K562 (cell line): ENCODE data around the gene SLCO2B1. TPM values are rescaled to one million over a fixed set of nuclear protein-coding genes. Genes with fewer than 3 reads are reported as not detected.

ENCODE experiments used
- ATF1 ChIP-seq, 2 experiments: fragments of 450-650 bp in 1 of 2; IDR thresholded peaks; 2 replicates each; pipeline ENCODE4 v1.6.1; 2016; ENCODE audit warnings: missing compliant biosample characterization in 1 of 2, missing genetic modification characterization in 1 of 2
- HCFC1 ChIP-seq: IDR thresholded peaks from 2 replicates; pipeline ENCODE4 v1.6.1; 2012; ENCODE audit warnings: low read depth, low read length, improper control_type of control experiment
- HMG20B ChIP-seq: fragments of 250-450 bp; sonication (Bioruptor Pico); IDR thresholded peaks from 2 replicates; pipeline ENCODE4 v1.5.0; 2021; ENCODE audit warnings: mild to moderate bottlenecking
- HOXB6 ChIP-seq: fragments of 250-450 bp; sonication (Bioruptor Pico); IDR thresholded peaks from 2 replicates; pipeline ENCODE4 v1.5.1; 2022; ENCODE audit warnings: mild to moderate bottlenecking, borderline replicate concordance
- KLF6 ChIP-seq: fragments of 250-450 bp; sonication (Bioruptor Pico); IDR thresholded peaks from 2 replicates; pipeline ENCODE4 v1.4.0; 2020; ENCODE audit warnings: mild to moderate bottlenecking, moderate library complexity, borderline replicate concordance
- MCM5 ChIP-seq: fragments of 450-650 bp; IDR thresholded peaks from 2 replicates; pipeline ENCODE4 v1.6.1; 2016; ENCODE audit warnings: low read depth
- NCOA2 ChIP-seq, 2 experiments: fragments of 450-650 bp; IDR thresholded peaks; 2 replicates each; pipeline ENCODE4 v1.6.1; 2018; ENCODE audit warnings: mild to moderate bottlenecking in 2 of 2, moderate library complexity in 1 of 2; ENCODE audit not compliant: partially characterized antibody in 2 of 2
- RFX5 ChIP-seq: IDR thresholded peaks from 2 replicates; pipeline ENCODE4 v1.6.1; 2011; ENCODE audit warnings: low read depth, mild to moderate bottlenecking, improper control_type of control experiment, low read length
- SMARCE1 ChIP-seq: fragments of 450-650 bp; IDR thresholded peaks from 2 replicates; pipeline ENCODE4 v1.7.1; 2016; ENCODE audit warnings: mild to moderate bottlenecking
- SRSF1 ChIP-seq: fragments of 200-400 bp; formaldehyde crosslinking; IDR thresholded peaks from 2 replicates; pipeline ENCODE4 v1.6.1; 2017; ENCODE audit warnings: mild to moderate bottlenecking, low read depth, low read length, moderate library complexity
- ZKSCAN3 ChIP-seq: fragments of 250-450 bp; sonication (Bioruptor Pico); IDR thresholded peaks from 2 replicates; pipeline ENCODE4 v1.4.0; 2020
- ZNF143 ChIP-seq: sonication (generic); formaldehyde crosslinking; IDR thresholded peaks from 2 replicates; pipeline ENCODE4 v1.9.0; 2022; ENCODE audit warnings: mild to moderate bottlenecking, missing genetic modification reagents
- ZNF79 ChIP-seq: fragments of 250-450 bp; sonication (Bioruptor Pico); IDR thresholded peaks from 2 replicates; pipeline ENCODE4 v1.4.0; 2020; ENCODE audit warnings: low read depth, mild to moderate bottlenecking, moderate library complexity
- polyA plus RNA-seq, 8 experiments: library from polyadenylated mRNA; depleted of rRNA in 4 of 8; stranded (reverse) in 5 of 8; unstranded in 3 of 8; fragments of >200 nt; fragmentation: Nextera tagmentation in 2 of 8; fragmentation: Illumina TruSeq in 1 of 8; extraction: Ambion mirVana in 2 of 8; extraction: Trizol in 1 of 8; gene quantifications; 2 replicates each; pipeline versions ENCODE4 v1.2.1 to v1.2.3, GENCODE V29; 2011 to 2014; ENCODE audit warnings: inconsistent platforms in 1 of 8, missing spikeins in 1 of 8
- total RNA-seq, 7 experiments: library from RNA; depleted of rRNA in 6 of 7; stranded (reverse); fragments of >200 nt in 6 of 7; fragmentation: Illumina TruSeq in 2 of 7; extraction: Trizol in 2 of 7; gene quantifications; 2 replicates each; pipeline versions ENCODE4 v1.2.1 to v1.2.3, GENCODE V29; 2011 to 2021; ENCODE audit warnings: low replicate concordance in 1 of 7
- TF ChIP-seq, protein P1 (sequence below), 2 experiments: fragments of 450-650 bp; IDR thresholded peaks; 2 replicates each; pipeline ENCODE4 v1.6.1; 2016; ENCODE audit warnings: mild to moderate bottlenecking in 2 of 2, borderline replicate concordance in 1 of 2, low read depth in 1 of 2, moderate library complexity in 1 of 2
- TF ChIP-seq, protein P2 (sequence below), 2 experiments: fragments of 450-650 bp; IDR thresholded peaks; 2 replicates each; pipeline ENCODE4 v1.6.1; 2016
- TF ChIP-seq, protein P3 (sequence below): fragments of 450-650 bp; formaldehyde crosslinking; IDR thresholded peaks from 2 replicates; pipeline ENCODE4 v1.4.0; 2020; ENCODE audit warnings: mild to moderate bottlenecking
- TF ChIP-seq, protein P4 (sequence below): fragments of 200-800 bp; sonication (Bioruptor generic); IDR thresholded peaks from 2 replicates; pipeline ENCODE4 v1.6.1; 2017; ENCODE audit warnings: missing genetic modification characterization, missing compliant biosample characterization

Gene SLCO2B1
- total and polyA plus RNA-seq, 9 of the 15 experiments (the other 6 are each of a cell fraction or from before 2014, with no cell fraction given) = 0.70 to 14.7 (median 7.6) TPM

DNA sequence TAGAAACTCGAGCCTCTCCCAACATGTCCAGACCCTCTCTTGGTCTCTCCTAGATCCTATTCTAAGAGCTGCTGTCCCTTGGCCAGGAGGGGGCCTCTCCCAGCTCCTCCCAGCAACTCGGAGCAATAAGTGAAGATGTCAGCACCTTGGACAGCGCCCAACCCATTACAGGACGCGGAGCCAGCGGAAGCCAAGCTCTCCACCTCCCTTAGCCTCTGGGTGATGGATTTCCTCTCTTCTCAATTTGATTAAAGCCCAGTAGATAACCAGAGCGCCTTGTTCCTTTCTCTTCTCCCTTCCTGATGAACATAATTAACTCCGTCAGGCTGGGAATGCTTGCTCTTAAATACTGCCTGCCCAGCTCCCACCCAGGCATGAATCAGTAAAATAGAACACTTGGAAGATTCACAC, 63.5 kb downstream of the SLCO2B1 start (continued):
- TF ChIP-seq, protein P1, sequence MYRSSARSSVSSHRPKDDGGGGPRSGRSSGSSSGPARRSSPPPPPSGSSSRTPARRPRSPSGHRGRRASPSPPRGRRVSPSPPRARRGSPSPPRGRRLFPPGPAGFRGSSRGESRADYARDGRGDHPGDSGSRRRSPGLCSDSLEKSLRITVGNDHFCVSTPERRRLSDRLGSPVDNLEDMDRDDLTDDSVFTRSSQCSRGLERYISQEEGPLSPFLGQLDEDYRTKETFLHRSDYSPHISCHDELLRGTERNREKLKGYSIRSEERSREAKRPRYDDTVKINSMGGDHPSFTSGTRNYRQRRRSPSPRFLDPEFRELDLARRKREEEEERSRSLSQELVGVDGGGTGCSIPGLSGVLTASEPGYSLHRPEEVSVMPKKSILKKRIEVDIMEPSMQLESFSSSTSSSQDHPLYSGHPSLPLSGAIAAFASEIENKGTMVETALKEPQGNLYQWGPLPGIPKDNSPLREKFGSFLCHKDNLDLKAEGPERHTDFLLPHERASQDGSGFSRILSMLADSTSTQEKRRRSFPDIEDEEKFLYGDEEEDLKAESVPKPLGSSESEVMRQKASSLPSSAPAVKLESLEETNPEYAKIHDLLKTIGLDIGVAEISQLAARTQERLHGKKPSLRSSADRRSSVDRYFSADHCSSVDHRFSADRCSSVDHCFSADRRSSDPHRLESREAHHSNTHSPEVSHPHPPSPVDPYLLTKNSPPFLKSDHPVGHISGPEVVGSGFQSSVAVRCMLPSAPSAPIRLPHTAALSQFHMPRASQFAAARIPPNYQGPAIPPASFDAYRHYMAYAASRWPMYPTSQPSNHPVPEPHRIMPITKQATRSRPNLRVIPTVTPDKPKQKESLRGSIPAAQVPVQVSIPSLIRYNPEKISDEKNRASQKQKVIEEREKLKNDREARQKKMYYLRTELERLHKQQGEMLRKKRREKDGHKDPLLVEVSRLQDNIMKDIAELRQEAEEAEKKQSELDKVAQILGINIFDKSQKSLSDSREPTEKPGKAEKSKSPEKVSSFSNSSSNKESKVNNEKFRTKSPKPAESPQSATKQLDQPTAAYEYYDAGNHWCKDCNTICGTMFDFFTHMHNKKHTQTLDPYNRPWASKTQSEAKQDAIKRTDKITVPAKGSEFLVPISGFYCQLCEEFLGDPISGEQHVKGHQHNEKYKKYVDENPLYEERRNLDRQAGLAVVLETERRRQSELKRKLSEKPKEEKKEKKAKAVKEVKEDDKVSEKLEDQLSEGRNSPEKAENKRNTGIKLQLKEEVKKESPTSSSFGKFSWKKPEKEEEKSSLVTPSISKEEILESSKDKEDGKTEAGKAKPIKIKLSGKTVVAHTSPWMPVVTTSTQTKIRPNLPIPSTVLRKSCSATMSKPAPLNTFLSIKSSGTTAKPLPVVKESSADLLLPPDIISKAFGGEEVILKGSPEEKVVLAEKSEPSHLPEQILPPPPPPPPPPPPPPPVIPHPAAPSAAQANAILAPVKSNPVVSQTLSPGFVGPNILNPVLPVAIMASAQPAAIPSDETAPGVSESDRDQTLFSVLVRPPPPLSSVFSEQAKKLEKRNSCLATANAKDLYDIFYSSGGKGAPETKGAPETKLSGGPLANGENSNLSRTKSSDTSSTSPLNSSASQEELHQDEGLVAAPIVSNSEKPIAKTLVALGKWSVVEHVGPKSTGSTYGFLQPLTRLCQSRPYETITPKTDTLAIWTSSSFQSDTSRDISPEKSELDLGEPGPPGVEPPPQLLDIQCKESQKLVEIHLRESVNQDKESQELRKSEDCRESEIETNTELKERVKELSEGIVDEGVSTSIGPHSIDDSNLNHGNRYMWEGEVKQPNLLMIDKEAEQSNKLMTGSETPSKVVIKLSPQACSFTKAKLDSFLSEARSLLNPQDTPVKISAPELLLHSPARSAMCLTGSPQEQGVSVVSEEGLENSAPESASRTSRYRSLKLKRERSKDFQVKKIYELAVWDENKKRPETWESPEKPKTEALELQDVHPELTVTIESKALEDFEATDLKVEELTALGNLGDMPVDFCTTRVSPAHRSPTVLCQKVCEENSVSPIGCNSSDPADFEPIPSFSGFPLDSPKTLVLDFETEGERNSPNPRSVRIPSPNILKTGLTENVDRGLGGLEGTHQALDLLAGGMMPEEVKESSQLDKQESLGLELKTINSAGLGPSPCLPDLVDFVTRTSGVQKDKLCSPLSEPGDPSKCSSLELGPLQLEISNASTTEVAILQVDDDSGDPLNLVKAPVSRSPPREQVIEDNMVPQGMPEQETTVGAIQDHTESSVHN (IDR thresholded peaks at IDR 0.05; ENCODE audit: borderline replicate concordance in 1 of 2, low read depth in 1 of 2) = no peak
- TF ChIP-seq HMG20B (CRISPR knock-in tag) (no peak), HOXB6 (CRISPR knock-in tag) (no peak), ZKSCAN3 (CRISPR knock-in tag) (no peak), NCOA2 (IDR thresholded peaks at IDR 0.05; ENCODE audit: partially characterized antibody in 2 of 2) (no peak), KLF6 (CRISPR knock-in tag) (no peak), ZNF143 (no peak), RFX5 (no peak), SMARCE1 (no peak), ZNF79 (CRISPR knock-in tag) (no peak), ATF1 (CRISPR knock-in tag; IDR thresholded peaks at IDR 0.05) (no peak), ATF1 (tag; IDR thresholded peaks at IDR 0.05) (0 out of 2 replicates have a peak, but pooled peaks have one; percentile 19), SRSF1 (no peak), HCFC1 (peak; percentile 50), MCM5 (no peak)
- TF ChIP-seq, protein P2, sequence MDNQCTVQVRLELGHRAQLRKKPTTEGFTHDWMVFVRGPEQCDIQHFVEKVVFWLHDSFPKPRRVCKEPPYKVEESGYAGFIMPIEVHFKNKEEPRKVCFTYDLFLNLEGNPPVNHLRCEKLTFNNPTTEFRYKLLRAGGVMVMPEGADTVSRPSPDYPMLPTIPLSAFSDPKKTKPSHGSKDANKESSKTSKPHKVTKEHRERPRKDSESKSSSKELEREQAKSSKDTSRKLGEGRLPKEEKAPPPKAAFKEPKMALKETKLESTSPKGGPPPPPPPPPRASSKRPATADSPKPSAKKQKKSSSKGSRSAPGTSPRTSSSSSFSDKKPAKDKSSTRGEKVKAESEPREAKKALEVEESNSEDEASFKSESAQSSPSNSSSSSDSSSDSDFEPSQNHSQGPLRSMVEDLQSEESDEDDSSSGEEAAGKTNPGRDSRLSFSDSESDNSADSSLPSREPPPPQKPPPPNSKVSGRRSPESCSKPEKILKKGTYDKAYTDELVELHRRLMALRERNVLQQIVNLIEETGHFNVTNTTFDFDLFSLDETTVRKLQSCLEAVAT (IDR thresholded peaks at IDR 0.05) = no peak
- TF ChIP-seq, protein P3, sequence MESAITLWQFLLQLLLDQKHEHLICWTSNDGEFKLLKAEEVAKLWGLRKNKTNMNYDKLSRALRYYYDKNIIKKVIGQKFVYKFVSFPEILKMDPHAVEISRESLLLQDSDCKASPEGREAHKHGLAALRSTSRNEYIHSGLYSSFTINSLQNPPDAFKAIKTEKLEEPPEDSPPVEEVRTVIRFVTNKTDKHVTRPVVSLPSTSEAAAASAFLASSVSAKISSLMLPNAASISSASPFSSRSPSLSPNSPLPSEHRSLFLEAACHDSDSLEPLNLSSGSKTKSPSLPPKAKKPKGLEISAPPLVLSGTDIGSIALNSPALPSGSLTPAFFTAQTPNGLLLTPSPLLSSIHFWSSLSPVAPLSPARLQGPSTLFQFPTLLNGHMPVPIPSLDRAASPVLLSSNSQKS = no peak
- TF ChIP-seq, protein P4, sequence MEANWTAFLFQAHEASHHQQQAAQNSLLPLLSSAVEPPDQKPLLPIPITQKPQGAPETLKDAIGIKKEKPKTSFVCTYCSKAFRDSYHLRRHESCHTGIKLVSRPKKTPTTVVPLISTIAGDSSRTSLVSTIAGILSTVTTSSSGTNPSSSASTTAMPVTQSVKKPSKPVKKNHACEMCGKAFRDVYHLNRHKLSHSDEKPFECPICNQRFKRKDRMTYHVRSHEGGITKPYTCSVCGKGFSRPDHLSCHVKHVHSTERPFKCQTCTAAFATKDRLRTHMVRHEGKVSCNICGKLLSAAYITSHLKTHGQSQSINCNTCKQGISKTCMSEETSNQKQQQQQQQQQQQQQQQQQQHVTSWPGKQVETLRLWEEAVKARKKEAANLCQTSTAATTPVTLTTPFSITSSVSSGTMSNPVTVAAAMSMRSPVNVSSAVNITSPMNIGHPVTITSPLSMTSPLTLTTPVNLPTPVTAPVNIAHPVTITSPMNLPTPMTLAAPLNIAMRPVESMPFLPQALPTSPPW = peak; percentile 60
